IPS-18a (cell line): Measurements from ENCODE around the gene SRSF5.

ENCODE experiments used
- H3K27ac ChIP-seq: one replicate; pipeline ENCODE4 v1.5.1; 2013; ENCODE audit warnings: low read length
- H3K27me3 ChIP-seq: one replicate; pipeline ENCODE4 v1.6.1; 2013; ENCODE audit warnings: mild to moderate bottlenecking, low read length; ENCODE audit not compliant: control insufficient read depth, insufficient read depth
- H3K36me3 ChIP-seq: one replicate; pipeline ENCODE4 v1.6.1; 2013; ENCODE audit warnings: low read depth, low read length; ENCODE audit not compliant: control insufficient read depth
- H3K4me1 ChIP-seq: one replicate; pipeline ENCODE4 v1.6.1; 2013; ENCODE audit warnings: low read depth, low read length; ENCODE audit not compliant: control insufficient read depth
- H3K4me3 ChIP-seq: one replicate; pipeline ENCODE4 v1.5.1; 2013; ENCODE audit warnings: low read length
- H3K9ac ChIP-seq: one replicate; pipeline ENCODE4 v1.6.1; 2013; ENCODE audit warnings: mild to moderate bottlenecking, low read length, moderate library complexity
- H3K9me3 ChIP-seq: one replicate; pipeline ENCODE4 v1.6.1; 2013; ENCODE audit warnings: low read depth, low read length; ENCODE audit not compliant: control insufficient read depth

The SRSF5 gene

DNA sequence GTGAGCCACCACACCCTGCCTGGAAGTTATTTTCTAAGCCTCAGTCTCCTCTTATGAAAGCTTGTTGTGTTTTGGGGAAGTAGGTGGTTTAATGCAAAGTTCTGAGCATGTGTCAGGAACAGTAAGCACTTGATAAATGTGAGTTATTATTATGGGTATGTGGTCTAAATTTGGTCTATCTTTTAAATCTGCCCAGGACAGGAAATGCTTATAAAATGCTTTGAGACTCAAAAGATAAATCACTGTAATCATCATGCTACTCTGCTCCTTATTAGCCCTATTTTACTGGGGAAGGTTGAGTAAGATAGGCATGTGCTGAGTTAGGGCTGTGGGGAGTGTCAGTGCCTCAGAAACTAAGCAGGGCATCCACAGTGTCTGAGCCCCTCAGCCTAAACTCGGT lies 13.1 kb upstream of the SRSF5 start:
- no peak overlapping the region for H3K4me3 ChIP-seq
- H3K36me3 ChIP-seq = no peaks in the 10 kb centered on the region
- peaks cover 8% of the 10 kb centered on the region for H3K4me1 ChIP-seq
- no peak overlapping the region for H3K27ac ChIP-seq
- no peak overlapping the region for H3K9ac ChIP-seq
- H3K27me3 ChIP-seq = no peaks in the 10 kb centered on the region
- no peaks in the 10 kb centered on the region for H3K9me3 ChIP-seq

DNA sequence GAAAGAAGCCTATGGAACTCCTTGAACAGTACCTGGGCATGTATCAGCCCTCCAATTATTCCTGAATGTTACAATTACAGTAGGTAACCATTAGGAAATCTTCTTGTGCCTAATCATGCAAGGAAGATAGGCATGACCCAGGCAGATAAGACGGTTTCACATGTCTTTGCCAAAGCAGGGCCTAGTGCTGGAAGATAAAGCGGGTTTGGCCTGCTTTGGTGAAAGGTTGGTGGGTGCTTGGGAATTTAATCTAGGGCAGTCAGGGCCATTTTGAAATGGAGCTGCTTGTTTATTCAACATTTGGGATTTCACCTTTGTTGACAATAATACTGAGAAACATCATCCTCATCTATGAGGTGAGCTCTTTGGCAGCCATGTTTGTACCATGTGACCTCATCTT lies 12.5 kb upstream of the SRSF5 start:
- Histone ChIP-seq H3K27ac (no peak overlapping the region), H3K4me1 (peaks cover 8% of the 10 kb centered on the region), H3K4me3 (no peak overlapping the region), H3K27me3 (no peaks in the 10 kb centered on the region), H3K9ac (no peak overlapping the region), H3K9me3 (no peaks in the 10 kb centered on the region), H3K36me3 (no peaks in the 10 kb centered on the region)

DNA sequence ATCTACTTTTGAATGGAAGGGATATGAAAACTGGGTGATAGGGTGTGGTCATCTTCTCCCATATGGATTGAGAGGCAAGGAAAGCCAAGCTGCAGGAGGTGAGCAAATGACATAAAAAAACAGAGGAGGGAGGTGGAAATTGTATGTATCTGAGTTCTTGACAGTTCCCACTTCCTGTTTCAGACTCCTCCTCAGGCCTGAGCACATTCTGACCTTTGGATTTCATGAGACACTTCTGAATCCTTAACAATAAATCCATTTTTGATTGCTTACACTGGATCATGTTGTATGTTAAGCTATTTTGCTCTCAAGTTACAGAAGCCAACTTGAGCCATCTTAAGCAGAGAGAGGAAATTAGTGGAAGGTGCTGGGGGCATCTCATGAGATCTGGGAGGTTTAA lies 11.6 kb upstream of the SRSF5 start:
- no peak overlapping the region for H3K27ac ChIP-seq
- H3K36me3 ChIP-seq = no peaks in the 10 kb centered on the region
- no peak overlapping the region for H3K4me3 ChIP-seq
- no peak overlapping the region for H3K9ac ChIP-seq
- H3K9me3 ChIP-seq = no peaks in the 10 kb centered on the region
- peaks cover 8% of the 10 kb centered on the region for H3K4me1 ChIP-seq
- H3K27me3 ChIP-seq = no peaks in the 10 kb centered on the region

- H3K27ac ChIP-seq = no peak overlapping the region
- H3K27me3 ChIP-seq = no peaks in the 10 kb centered on the region
- no peaks in the 10 kb centered on the region for H3K9me3 ChIP-seq
These were observed 11.2 kb upstream of the SRSF5 start for GRCh38 chr14:69755784-69756183.

DNA sequence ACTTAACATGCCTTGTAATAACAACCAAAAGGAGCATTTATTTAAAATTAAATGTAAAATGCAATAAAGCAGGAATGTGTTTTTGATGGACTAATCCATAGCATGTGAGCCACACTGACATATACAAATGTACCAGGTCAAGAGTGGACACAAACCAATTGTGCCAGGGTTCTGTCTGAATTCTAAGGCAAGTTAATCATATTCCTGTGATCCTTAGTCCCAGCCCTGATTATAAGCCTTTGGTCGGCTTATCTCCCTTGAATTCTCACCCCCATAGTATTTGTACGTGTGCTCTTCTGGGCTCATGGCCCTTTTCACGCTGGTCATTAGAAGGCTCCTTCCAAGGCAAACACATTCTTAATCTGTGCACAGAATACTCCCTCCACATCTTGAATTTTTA lies 10.6 kb upstream of the SRSF5 start:
- H3K9me3 ChIP-seq = no peaks in the 10 kb centered on the region
- no peak overlapping the region for H3K4me3 ChIP-seq
- H3K36me3 ChIP-seq = no peaks in the 10 kb centered on the region
- peaks cover 8% of the 10 kb centered on the region for H3K4me1 ChIP-seq
- H3K27ac ChIP-seq = no peak overlapping the region
- no peaks in the 10 kb centered on the region for H3K27me3 ChIP-seq
- H3K9ac ChIP-seq = no peak overlapping the region

More at GRCh38 chr14:69755784-69756183, 11.2 kb upstream of the SRSF5 start:
- Histone ChIP-seq H3K4me3 (no peak overlapping the region), H3K4me1 (peaks cover 8% of the 10 kb centered on the region), H3K36me3 (no peaks in the 10 kb centered on the region), H3K9ac (no peak overlapping the region)

- no peaks in the 10 kb centered on the region for H3K27me3 ChIP-seq
- H3K9ac ChIP-seq = no peak overlapping the region
- no peaks in the 10 kb centered on the region for H3K36me3 ChIP-seq
- H3K4me3 ChIP-seq = no peak overlapping the region
- H3K9me3 ChIP-seq = no peaks in the 10 kb centered on the region
- H3K4me1 ChIP-seq = no peaks in the 10 kb centered on the region
- no peak overlapping the region for H3K27ac ChIP-seq
These were observed 6.1 kb upstream of the SRSF5 start for GRCh38 chr14:69760810-69761209.

GRCh38 chr14:69763761-69764510 lies 3.0 kb upstream of the SRSF5 start:
- Histone ChIP-seq H3K27ac (no peak overlapping the region), H3K4me3 (no peak overlapping the region), H3K36me3 (peaks cover 12% of the 10 kb centered on the region), H3K9ac (no peak overlapping the region), H3K4me1 (peaks cover 6% of the 10 kb centered on the region), H3K27me3 (no peaks in the 10 kb centered on the region), H3K9me3 (no peaks in the 10 kb centered on the region)

DNA sequence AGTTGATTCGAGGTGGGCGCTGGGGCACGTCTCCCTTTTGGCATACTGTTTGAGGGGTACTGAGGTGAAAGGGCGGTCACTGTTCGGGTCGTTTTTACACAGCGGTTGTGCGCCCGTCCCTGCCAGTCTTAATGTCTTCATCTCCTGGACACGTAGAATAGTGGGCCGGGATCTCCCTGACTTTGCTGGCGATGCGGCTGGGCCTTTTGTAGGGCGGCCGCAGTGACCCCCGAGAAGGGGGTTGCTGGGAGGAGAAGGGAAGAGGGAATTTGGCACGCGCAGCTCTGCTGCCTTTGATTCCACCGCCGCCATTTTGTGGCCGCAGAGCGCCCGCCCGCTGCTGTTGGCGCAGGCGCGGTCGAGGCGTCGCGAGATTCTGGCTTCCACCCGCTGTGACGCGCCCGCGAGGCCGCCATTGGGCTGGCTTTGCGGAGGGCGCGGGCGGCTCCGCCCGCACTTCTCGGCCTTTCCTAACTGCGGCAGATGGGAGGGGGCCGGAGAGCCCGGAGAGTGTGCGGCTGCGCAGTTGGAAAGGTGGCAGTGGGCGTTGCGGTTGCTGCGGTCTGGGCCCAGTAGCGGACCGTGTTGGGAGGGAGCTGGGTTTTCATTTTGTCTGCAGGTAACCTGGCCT lies 542 bp downstream of the SRSF5 start:
- Histone ChIP-seq H3K4me1 (peaks cover 6% of the 10 kb centered on the region), H3K9ac (peak overlapping the region; percentile 100), H3K36me3 (peaks cover 47% of the 10 kb centered on the region), H3K9me3 (no peaks in the 10 kb centered on the region), H3K27me3 (no peaks in the 10 kb centered on the region), H3K4me3 (peak overlapping the region; percentile 99), H3K27ac (peak overlapping the region; percentile 98)

GRCh38 chr14:69768873-69769272 lies 1.9 kb downstream of the SRSF5 start:
- peaks cover 61% of the 10 kb centered on the region for H3K36me3 ChIP-seq
- H3K27me3 ChIP-seq = no peaks in the 10 kb centered on the region
- peaks cover 6% of the 10 kb centered on the region for H3K4me1 ChIP-seq
- H3K27ac ChIP-seq = no peak overlapping the region
- H3K9me3 ChIP-seq = no peaks in the 10 kb centered on the region
- H3K4me3 ChIP-seq = peak overlapping the region; percentile 99
- H3K9ac ChIP-seq = no peak overlapping the region

- no peaks in the 10 kb centered on the region for H3K27me3 ChIP-seq
- peaks cover 67% of the 10 kb centered on the region for H3K36me3 ChIP-seq
- H3K4me1 ChIP-seq = peaks cover 6% of the 10 kb centered on the region
- H3K4me3 ChIP-seq = no peak overlapping the region
- H3K9ac ChIP-seq = no peak overlapping the region
- H3K27ac ChIP-seq = no peak overlapping the region
- no peaks in the 10 kb centered on the region for H3K9me3 ChIP-seq
These were observed 2.7 kb downstream of the SRSF5 start for GRCh38 chr14:69769623-69770022.

- Histone ChIP-seq H3K4me1 (peaks cover 6% of the 10 kb centered on the region), H3K36me3 (peaks cover 76% of the 10 kb centered on the region), H3K9ac (no peak overlapping the region), H3K27me3 (no peaks in the 10 kb centered on the region), H3K9me3 (no peaks in the 10 kb centered on the region), H3K27ac (no peak overlapping the region), H3K4me3 (no peak overlapping the region)
These were observed 3.6 kb downstream of the SRSF5 start for GRCh38 chr14:69770559-69770958.

- Histone ChIP-seq H3K9me3 (no peaks in the 10 kb centered on the region), H3K4me1 (peaks cover 6% of the 10 kb centered on the region), H3K4me3 (no peak overlapping the region), H3K27ac (no peak overlapping the region), H3K36me3 (peaks cover 82% of the 10 kb centered on the region), H3K9ac (no peak overlapping the region), H3K27me3 (no peaks in the 10 kb centered on the region)
These were observed 4.2 kb downstream of the SRSF5 start for GRCh38 chr14:69771136-69771535.
